Measurements from ENCODE around the gene HAGH.

HAGH gene

DNA sequence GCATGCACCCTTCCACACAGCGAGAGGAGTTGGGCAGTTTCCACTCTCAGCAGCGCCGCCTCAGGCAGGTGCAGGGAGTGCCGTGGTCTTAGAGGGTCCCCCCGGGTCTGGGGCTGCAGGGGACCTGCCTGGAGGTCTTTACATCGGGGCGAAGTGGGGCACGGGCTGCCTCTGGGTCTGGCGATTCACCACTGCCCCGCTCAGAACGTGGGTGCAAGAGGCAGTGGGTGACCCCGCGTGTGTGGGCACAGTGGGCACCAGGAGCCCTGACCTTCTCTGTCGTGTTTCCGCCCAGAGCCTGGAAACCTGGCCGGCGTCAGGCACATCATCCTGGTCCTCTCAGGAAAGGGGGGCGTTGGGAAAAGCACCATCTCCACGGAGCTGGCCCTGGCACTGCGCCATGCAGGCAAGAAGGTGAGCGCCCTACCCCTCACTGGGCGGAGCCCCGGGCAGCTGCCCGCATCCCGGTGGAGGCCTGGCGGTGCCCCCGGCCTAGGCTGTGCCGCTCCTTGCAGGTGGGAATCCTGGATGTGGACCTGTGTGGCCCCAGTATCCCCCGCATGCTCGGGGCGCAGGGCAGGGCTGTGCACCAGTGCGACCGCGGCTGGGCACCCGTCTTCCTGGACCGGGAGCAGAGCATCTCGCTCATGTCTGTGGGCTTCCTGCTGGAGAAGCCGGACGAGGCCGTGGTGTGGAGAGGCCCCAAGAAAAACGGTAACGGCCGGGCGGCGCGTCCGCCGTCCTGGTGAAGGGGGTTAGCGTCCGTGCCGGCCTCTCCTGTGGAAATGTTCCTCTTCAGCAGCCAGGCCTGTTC is 40.2 kb downstream of the HAGH start:
- DNase-seq (ENCODE audit: low read depth), result no peak

DNA sequence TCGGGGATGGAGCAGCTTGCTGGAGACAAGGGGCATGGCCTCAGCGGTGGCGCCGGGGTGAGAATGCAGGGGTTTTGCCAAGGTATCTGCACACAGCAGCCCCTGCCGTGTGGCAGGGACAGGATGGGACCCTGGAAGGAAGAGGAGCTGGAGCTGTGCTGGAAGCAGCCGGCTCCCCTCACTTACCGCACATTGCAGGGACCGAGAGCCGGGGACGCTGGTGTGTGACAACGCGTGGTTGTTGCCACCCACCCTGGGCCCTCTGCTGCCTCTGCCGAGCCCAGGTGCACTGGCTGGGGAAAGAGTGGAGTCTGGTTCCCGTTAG is 40.8 kb downstream of the HAGH start:
- no peak for DNase-seq (ENCODE audit: low read depth)

DNA sequence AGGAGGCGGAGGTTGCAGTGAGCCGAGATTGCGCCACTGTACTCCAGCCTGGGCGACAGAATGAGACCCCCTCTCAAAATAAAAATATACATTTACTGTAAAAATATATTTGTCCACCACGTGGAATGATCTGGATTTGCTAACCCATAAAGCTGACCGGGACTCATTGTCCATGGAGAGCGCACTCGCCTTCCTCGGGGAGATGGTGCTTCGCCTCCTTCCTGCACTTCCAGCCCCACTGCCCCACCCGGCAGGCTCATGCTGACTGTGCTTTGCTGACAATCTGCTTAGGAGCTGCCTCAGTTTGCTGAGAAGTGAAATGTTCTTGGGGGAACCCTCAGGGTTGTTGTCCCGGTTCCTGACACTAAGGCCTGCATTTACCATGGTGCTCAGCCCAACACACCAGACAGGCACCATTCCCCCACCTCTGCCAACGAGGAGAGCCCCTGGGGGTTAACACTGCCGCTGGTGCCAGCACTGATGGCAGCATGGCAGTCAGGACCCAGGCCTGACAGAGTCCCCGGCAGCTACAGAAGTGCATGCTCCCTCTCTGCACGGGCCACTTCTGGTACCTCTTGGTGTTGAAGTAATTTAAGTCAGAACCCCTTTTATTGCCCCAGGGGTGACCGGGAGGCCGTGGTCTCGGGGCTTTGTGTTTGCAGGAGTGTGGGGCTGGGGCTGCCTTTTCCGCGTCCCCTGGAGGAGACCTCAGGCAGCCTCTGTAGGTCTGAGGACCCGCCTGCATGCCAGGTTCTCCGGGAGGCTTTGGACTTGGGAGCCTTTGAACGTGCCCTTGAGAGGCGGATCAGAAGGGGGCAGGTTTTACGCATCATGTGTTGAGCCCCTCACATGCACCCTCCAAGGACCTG is 41.4 kb downstream of the HAGH start:
- no peak for DNase-seq (ENCODE audit: low read depth)

DNA sequence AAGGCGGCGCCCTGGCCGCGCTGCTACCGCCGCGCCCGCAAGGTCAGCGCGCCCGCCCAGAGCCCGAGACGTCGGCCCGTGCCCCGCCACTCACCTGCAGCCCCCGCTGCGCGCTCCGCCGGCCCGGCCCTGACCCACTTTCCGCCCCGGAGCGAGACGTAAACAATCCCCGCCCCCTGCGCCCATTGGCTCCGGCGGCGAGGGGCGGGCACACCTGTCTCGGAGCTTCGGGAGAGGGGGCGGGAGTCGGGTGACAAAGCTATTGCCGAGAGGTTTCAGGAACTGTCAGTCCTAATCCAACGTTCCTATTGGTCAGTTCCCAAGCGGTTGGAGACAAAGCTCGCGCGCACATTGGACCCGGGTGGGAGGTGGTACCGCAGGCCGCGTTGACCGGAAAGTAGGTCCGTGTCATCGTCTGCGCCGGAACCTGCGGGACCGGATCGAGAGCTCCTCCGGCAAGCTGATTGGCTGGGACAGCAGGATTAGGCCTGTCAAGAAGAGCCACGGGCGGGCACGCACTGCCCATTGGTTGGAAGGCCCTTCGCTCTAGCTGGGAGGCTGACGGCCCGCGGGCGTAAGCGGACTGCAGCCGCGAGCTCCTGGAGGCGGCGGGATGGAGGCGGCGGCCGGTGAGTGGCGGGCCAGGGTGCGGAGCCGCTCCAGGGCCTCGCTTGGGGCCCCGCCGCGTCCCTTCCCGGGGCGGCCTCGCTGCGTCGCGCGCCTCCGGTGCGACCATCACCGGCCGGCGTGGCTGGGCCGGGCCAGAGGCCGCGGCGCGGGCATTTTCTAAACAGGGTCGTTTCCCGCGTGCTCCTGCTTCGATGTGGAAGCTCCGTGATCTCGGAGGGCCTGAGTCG is 44.0 kb downstream of the HAGH start, which contains the start of the genes NUBP2 and SPSB3:
TSS of gene NUBP2 (plus strand) at position 553 of the 857 bp plus-strand sequence. CDS start at position 614, 61 bp downstream.
TSS of gene SPSB3 (minus strand) at position 164 of the 857 bp plus-strand sequence. CDS start 1,088 bp downstream, outside the sequence.
- peak; percentile 99 for DNase-seq (ENCODE audit: low read depth)

DNA sequence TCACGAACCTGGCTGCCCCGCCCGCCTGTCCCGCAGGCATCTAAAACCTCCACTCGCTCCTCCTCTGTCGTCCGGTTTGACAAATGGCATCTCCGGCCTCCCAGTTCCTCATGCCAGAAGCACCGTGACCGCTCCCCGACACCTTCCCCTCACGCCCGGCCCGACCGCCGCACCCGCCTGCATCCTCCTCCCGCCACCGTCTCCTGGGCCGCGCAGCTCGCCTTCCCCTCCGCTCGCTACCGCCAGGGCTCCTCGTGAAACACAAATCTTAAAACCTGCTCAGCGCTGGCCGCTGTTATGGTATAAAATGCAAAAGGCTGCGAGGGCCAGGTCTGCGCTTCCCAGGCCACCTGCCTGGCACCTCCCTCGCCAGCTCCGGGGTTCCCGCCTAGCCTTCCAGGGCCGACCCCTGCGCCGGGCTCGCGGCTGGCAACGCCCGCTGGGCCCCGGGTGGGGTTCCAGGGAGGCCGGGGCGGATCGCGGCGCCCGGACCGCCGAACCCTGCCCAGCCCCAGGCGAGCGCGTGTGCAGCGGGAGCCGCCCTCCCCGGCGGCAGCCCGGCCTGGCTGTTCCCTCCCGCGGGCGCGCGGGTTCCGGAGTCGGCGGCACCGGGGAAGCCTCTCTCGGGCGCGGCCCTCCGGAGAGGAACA is 44.7 kb downstream of the HAGH start:
- DNase-seq (ENCODE audit: low read depth), result no peak

DNA sequence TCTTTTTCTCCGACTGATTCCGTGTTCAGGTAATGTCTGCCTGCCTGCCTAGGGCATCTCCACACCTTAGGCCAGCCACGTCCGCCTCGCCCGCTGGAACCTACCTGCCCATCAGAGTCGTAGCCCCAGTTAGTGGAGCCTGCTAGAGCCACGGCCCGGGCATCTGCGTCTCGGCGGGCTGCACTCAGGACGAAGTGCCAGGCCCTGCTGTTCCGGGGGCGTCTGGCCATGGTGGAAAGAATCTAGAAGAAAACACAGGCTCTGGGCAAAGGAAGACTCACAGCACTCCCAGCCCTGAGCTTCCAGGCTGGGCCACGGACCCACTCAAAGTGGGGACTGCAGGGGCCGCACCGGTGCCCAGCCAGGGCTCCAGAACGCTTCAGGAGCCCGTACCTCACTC is 45.4 kb downstream of the HAGH start:
- no peak for DNase-seq (ENCODE audit: low read depth)

DNA sequence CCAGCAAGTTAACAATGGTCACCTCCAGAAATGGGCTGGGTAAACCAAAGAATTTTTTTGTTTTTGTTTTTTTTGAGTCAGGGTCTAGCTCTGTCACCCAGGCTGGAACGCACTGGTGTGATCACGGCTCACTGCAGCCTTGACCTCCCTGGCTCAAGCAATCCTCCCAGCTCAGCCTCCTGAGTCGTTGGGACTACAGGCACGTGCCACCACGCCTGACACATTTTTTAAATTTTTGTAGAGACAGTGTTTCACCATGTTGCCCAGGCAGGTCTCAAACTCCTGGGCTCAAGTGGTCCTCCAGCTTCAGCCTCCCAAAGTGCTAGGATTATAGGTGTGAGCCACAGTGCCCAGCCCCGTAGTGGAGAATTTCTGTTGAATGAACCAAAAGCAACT is 46.0 kb downstream of the HAGH start:
- no peak for DNase-seq (ENCODE audit: low read depth)

DNA sequence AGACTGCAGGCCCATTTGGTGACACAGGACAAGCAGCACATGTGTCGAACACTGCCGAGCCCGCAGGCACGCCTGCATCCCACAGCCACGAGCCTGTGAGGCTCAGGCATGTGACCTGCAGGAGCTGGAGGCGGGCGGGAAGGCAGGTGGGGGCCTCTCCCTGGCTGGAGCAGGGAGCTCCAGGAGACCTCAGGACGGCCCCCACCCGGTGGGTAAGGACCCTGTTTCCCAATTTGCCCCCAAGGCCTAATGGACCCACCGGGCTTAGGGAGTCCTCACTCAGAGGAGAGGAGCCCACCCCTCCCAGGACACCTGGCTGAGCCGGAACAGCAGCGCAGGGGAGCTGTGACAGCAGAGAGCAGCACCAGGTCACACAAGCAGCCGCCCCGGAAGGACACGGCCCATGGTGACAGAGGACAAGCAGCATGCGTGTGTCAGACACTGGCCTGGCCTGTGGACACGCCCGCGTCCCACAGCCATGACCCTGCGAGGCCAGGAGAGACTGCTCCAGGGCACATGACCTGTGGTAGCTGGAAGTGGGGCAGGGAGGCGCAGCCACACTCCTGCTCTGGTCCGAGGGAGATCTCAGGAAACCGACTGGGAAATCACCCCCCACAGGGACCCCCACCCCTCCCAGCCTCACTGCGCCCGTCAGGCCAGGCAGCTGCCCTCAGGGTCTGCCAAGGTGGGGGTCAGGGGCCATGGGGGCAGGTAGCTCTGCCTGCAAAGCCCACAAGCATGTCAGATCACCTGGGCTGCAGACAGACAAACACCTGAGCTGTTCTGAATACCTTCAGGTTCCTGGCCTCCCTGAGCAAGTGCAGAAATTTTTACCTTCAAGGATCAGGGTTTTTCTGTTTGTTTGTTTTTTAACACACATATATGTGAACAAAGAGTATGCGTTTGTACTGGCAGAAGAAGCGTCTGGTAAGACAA is 46.6 kb downstream of the HAGH start:
- no peak for DNase-seq (ENCODE audit: low read depth)

DNA sequence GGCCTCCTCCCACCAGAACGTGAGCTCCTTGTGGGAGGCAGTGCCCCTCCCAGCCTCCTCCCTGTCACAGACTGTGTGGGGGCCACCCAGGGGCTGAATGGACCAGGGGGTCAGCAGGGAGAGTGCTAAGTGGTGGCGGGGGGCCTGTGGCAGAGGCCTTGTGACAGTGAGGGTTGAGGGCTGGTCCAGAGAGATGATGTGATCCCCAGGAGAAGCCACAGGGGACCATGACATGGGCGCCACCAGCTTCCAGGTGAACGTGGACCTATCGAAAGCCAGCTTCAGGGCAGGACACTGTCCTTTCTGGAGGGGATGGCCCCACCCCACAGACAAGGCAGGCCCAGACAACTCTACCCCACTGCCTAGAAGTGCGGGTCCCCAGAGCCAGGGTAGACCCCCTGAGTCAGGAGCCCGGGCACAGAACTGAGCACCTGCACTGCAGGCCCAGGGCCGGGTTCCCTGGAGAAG is 47.4 kb downstream of the HAGH start:
- no peak for DNase-seq (ENCODE audit: low read depth)

DNA sequence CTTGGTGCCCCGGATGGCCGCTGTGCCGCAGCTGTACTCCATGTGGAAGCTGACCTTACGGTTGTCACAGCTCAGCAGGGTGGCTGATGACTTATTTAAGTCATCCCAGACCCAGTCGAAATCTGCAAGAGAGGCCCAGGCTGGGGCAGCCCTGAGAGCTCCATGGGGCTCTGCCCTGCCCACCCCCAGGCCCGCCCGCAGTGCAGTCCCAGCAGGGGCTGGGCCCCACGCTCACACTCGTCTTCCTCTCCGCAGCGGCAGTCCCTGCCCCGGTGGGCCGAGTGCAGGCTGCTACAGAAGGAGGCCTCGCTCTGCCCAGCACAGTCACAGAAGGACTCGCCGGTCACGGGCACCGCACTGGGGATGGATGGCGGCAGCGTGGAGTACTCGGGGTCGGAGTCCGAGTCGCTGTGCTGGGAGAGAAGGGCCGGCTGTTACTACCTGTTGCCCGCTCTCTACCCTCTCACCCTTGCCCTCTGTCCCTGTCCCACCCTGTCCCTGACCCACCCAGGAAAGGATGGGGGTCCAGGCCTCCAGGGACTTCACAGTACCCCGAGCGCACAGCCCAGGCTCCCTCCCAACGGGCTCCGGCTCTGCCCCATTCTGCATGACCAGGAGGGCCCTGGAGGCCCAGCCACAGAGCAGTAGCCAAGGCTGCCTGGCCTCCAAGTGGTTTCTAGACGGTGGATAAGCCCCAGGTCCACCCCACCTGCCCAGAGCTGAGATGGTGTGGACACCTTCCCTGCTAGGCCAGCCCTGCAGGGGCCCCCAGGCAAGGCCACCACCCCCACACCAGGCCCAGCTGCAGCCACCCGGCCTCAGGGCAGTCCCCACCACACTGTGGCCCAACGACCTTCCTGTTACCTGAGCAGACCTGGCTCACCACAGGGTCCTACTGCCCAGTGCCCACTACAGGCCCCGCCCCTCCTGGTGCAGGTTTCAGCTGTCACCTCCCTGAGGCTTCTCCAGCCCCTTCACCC is 48.1 kb downstream of the HAGH start:
- DNase-seq (ENCODE audit: low read depth), result no peak

DNA sequence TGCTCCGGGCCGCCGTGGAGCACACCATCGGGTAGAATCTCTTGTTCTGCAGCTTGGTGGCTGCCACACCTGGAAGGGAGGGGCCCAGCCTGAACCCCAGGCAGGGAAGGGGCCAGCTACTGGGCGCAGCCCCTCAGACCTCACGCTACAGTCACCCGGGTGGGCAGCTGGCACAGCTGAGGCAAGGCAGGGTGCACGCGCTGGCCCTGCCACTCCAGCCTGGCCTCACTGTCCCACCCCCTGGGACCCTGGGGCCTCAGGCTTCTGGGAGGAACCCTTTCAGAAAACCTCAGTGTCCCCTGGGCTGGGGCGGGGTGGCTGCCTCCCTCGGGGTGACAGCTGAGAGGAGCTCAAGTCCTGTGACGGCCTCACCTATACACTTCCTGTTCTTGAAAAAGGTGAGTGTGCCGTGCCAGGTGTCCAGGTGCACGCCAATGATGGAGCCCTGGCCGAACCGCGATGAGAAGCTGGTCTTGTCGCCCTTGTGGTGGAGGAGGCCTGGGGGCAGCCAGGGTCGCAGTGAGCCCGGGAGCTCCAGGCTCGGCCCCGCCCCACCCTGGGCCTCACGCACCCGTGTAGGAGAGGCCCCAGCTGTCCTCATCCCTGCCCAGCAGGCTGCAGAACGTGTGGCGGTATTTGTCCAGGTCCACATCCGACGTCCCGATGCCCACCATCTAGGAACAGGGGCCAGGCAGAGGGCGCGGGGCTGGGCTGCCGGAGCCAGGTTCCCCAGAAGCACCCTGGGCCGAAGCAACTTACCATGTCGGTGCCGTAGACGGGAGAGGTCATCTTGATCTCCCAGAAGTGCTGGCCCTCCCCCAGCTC is 49.0 kb downstream of the HAGH start:
- no peak for DNase-seq (ENCODE audit: low read depth)

DNA sequence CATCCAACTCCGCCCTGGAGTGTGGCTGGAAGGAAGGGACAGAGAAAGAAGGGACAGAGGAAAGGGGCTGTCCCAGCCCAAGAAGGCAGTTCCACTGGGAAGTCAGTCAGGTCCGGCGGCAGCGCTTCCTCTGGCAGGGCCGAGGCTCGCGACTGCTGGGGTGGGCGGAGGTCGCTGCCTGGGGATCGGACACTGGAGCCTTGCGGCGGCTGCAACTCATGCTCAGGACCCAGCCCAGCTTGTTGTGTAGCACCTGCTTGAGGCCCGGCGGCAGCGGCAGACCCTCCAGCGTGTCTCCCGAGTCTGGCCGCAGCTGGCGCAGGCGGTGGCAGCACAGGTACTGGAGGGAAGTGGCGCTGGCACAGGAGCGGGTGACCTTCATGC is 49.6 kb downstream of the HAGH start:
- DNase-seq (ENCODE audit: low read depth), result no peak

DNA sequence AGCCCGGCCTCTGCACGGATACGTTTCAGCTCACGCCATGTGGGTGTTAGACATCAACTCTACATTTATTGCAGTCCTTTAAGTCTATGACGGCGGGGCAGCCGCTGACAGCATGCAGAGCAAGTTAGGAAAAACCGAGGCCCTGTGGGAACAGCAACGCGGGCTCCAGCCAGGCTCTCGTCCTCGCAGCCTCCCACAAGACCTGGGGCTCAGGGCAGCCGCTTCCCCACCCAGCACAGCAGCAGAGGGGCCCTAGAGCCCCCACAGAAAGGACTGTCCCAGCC is 50.0 kb downstream of the HAGH start:
- DNase-seq (ENCODE audit: low read depth), result no peak

DNA sequence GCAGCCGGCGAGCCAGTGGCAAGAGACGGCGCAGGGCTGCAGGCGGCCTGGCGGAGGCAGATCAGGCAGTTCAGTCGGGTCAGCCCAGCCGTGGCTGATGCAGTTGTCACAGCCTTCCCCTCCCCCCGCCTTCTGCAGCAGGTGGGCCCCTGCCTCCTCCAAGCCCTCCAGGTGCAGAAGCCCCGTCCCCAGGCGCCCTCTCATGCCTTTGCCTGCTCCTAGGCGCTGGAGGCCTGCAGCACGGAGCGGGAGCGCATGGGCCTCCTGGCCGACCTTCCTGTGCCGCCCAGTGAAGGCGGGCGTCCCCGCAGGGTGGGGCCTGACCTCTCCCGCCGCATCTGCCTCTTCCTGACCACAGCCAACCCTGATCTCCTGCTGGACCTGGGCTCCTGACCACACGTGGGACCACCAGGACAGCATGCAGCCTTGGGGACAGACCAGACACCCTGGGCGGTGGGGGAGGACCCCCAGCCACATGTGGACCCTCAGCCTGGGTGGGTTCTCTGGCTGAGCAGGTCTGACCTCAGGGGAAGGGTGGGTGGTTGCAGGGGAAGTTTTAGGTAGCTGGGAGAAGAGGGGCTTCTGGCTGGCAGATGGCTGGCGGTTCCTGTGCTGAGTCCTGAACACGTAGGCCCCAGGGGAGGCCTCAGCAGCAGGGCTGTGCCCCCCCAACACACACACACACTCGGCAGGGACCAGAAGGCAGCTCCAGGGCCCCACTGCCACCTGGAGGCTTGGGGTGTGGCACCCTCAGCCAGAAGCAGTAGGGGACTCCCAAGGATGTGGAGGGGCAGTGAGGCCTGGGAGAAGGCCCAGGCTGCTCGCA is 50.6 kb downstream of the HAGH start:
- no peak for DNase-seq (ENCODE audit: low read depth)

DNA sequence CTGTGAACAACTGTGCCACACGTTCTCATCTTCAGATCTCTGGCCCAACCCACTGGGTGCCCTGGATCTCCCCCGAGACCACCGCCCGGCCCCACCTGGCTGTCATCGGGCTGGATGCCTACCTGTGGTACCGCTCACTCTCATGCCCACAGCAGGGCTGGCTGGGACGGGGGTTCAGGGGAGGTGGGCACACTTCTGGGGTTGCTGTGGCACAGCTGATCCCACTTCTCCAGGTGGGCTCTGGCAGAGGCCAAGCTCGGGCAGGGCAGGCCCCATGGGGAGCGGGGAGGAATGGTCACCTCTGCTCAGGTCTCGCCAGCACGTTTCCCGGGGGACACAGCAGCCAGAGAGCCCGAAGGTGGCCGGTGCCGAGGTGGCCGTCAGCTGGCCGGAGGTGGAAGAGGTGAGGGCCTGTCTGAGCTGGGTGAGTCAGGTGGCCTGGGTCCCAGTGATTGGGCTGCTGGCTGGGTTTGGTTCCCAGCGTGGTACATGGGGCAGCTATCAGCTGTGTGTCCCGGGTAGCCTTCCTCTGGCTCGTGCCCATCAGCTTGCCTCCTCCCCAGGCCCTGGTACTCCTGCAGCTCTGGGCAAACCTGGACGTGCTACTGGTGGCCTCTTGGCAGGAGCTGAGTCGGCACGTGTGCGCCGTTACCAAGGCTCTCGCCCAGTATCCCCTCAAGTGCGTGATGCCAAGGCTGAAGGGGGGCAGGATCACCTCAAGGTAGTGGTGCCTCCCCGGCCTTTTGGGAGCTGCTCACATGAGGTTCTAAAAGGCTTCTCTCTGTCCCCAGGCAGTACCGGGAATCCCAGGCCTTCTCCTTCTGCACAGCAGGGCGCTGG is 51.4 kb downstream of the HAGH start:
- DNase-seq (ENCODE audit: low read depth), result no peak

DNA sequence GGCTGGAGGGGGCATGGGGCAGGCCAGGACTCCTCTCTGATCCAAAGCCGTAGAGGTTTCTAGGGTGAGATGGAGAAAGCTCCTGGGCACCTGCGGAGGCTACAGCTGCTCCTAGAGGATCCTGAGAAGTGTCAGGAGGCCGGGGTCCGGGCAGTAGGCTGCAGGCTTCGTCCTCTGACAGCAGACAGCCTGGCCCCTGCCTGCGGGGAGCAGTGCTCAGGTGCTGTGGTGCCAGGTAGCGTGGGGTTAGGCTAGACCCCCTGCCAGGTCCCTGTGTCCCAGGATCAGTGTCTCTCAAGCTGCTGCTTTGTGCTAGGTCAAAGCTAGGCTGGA is 52.2 kb downstream of the HAGH start:
- DNase-seq (ENCODE audit: low read depth), result no peak

Measured in T-helper 22 cell (primary cell).